ENCODE results near the gene MSX1.

- TF ChIP-seq CTCF (IDR thresholded peaks at IDR 0.05) (peak in 1 of 6 experiments; percentile 23), POLR2A (IDR thresholded peaks at IDR 0.05) (no peak)
Measured at GRCh38 chr4:4860600-4861389, 1.3 kb downstream of the MSX1 start.
